Keratinocyte (primary cell): Measurements from ENCODE around the gene ASH1L.

Source experiments
- EZH2 ChIP-seq: IDR thresholded peaks from one replicate; pipeline ENCODE4 v1.6.1; 2012; ENCODE audit warnings: inconsistent platforms, mild to moderate bottlenecking, low read length, moderate library complexity
- TF ChIP-seq, protein P1 (sequence below), 3 experiments: IDR thresholded peaks in 1 of 3; conservative IDR thresholded peaks in 1 of 3; optimal IDR thresholded peaks in 1 of 3; 2 replicates in 2 of 3; 3 replicates in 1 of 3; pipeline versions ENCODE3 to v1.5.1; 2011; ENCODE audit warnings: low read length in 3 of 3, mild to moderate bottlenecking in 3 of 3, moderate library complexity in 2 of 3, control low read depth in 1 of 3, inconsistent platforms in 1 of 3; ENCODE audit not compliant: insufficient read depth in 2 of 3; ENCODE audit errors: extremely low read depth in 1 of 3

DNA sequence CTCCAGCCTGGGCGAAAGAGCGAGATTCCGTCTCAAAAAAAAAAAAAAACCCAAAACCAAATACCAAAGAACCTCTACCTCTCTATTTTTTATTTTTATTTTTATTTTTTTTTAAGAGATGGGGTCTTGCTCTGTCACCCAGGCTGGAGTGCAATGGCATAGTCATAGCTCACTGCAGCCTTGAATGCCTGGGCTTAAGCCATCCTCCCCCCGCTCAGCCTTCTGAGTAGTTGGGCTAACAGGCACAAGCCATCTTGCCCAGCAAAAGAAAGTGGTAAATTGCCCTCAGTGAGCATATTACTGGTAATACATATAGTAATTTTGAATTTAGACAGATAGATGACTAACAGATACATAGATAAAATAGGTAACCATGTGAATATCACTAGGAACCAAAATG, 77.4 kb downstream of the ASH1L start:
- TF ChIP-seq, protein P1, sequence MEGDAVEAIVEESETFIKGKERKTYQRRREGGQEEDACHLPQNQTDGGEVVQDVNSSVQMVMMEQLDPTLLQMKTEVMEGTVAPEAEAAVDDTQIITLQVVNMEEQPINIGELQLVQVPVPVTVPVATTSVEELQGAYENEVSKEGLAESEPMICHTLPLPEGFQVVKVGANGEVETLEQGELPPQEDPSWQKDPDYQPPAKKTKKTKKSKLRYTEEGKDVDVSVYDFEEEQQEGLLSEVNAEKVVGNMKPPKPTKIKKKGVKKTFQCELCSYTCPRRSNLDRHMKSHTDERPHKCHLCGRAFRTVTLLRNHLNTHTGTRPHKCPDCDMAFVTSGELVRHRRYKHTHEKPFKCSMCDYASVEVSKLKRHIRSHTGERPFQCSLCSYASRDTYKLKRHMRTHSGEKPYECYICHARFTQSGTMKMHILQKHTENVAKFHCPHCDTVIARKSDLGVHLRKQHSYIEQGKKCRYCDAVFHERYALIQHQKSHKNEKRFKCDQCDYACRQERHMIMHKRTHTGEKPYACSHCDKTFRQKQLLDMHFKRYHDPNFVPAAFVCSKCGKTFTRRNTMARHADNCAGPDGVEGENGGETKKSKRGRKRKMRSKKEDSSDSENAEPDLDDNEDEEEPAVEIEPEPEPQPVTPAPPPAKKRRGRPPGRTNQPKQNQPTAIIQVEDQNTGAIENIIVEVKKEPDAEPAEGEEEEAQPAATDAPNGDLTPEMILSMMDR (optimal IDR thresholded peaks at IDR 0.05 in 1 of 3, IDR thresholded peaks at IDR 0.05 in 1 of 3, conservative IDR thresholded peaks at IDR 0.05 in 1 of 3; ENCODE audit: extremely low read depth in 1 of 3, insufficient read depth in 2 of 3, low read length in 3 of 3): no peak
- TF ChIP-seq EZH2: no peak
